H1 (cell line): Measurements from ENCODE around the gene SYNCRIP. TPM values are rescaled to one million over a fixed set of nuclear protein-coding genes. Genes with fewer than 3 reads are reported as not detected.
"Not testable (repeated sequence)": the region's sequence is repeated elsewhere in the genome, so short reads cannot be mapped to it uniquely, and the experiment has no call there.

Experiments used
- CTCF ChIA-PET: fragments of 300-600 bp; sonication (Branson Sonifier 250); formaldehyde crosslinking; loops from one replicate; lab custom pipeline; 2021; ENCODE audit not compliant: partially characterized antibody; lab: Charles Lee
- POLR2A ChIA-PET: fragments of 300-600 bp; sonication (Branson Sonifier 250); formaldehyde crosslinking; loops from one replicate; lab custom pipeline; 2021; ENCODE audit warnings: inconsistent platforms; ENCODE audit not compliant: partially characterized antibody; lab: Charles Lee
- DNase-seq, 2 experiments: peaks; one replicate each; pipeline versions ENCODE4 v3.0.0 to v3.0.0-alpha.2; 2010 to 2022; ENCODE audit warnings: low spot score in 2 of 2, low read depth in 1 of 2, mixed read lengths in 1 of 2
- FAIRE-seq: peaks from 2 replicates; lab custom pipeline; 2011; peaks lifted over from hg19 to GRCh38; lab: Jason Lieb, UNC
- H2AFZ ChIP-seq: 2 replicates; pipeline ENCODE4 v1.8.1; 2012; ENCODE audit warnings: low read length, inconsistent platforms
- H2AK5ac ChIP-seq: 2 replicates; pipeline ENCODE4 v1.6.1; 2013; ENCODE audit warnings: low read depth, low read length
- H2BK120ac ChIP-seq: replicated peaks from 2 replicates; pipeline ENCODE3; 2013; ENCODE audit warnings: low read depth, low read length, inconsistent platforms
- H2BK12ac ChIP-seq: 2 replicates; pipeline ENCODE4 v1.6.1; 2013; ENCODE audit warnings: low read depth, low read length
- H2BK15ac ChIP-seq: 2 replicates; pipeline ENCODE4 v1.6.1; 2013; ENCODE audit warnings: low read length
- H2BK20ac ChIP-seq: 2 replicates; pipeline ENCODE4 v1.6.1; 2013; ENCODE audit warnings: low read length
- H2BK5ac ChIP-seq: 2 replicates; pipeline ENCODE4 v1.6.1; 2013; ENCODE audit warnings: low read depth, low read length
- H3K14ac ChIP-seq: 2 replicates; pipeline ENCODE4 v1.6.1; 2013; ENCODE audit warnings: inconsistent platforms; ENCODE audit not compliant: insufficient read length
- H3K18ac ChIP-seq: 2 replicates; pipeline ENCODE4 v1.6.1; 2013; ENCODE audit warnings: low read length; ENCODE audit errors: extremely low read depth
- H3K23ac ChIP-seq: 2 replicates; pipeline ENCODE4 v1.6.1; 2013; ENCODE audit warnings: inconsistent platforms; ENCODE audit not compliant: insufficient read length
- H3K23me2 ChIP-seq: 2 replicates; pipeline ENCODE4 v1.6.1; 2013; ENCODE audit warnings: low read depth, low read length
- H3K27ac ChIP-seq: 2 replicates; pipeline ENCODE4 v1.6.1; 2011; ENCODE audit warnings: low read depth, low read length, inconsistent platforms
- H3K27me3 ChIP-seq, 4 experiments: replicated peaks in 1 of 4; 1 replicate in 1 of 4; 2 replicates in 3 of 4; pipeline versions ENCODE4 v1.6.1 to v1.8.1; 2011 to 2013; ENCODE audit warnings: low read length in 3 of 4, mild to moderate bottlenecking in 3 of 4, inconsistent platforms in 2 of 4, mixed read lengths in 2 of 4, moderate library complexity in 1 of 4; ENCODE audit not compliant: control insufficient read depth in 3 of 4, insufficient read depth in 3 of 4; ENCODE audit errors: extremely low read depth in 1 of 4
- H3K36me3 ChIP-seq, 4 experiments: 2 replicates each; pipeline versions ENCODE4 v1.6.1 to v1.8.1; 2011 to 2013; ENCODE audit warnings: mild to moderate bottlenecking in 4 of 4, low read length in 3 of 4, moderate library complexity in 2 of 4, control low read depth in 1 of 4, inconsistent platforms in 1 of 4; ENCODE audit not compliant: insufficient read depth in 4 of 4, control insufficient read depth in 2 of 4
- H3K4ac ChIP-seq: replicated peaks from 2 replicates; pipeline ENCODE3; 2013; ENCODE audit warnings: low read length, low read depth, mixed read lengths, inconsistent platforms; ENCODE audit not compliant: insufficient read length
- H3K4me1 ChIP-seq, 4 experiments: replicated peaks in 1 of 4; 1 replicate in 1 of 4; 2 replicates in 3 of 4; pipeline versions ENCODE4 v1.6.1 to v1.8.1; 2011 to 2013; ENCODE audit warnings: low read length in 3 of 4, inconsistent platforms in 2 of 4, mixed read lengths in 1 of 4; ENCODE audit not compliant: insufficient read depth in 4 of 4, control insufficient read depth in 3 of 4
- H3K4me2 ChIP-seq, 2 experiments: 2 replicates each; pipeline versions ENCODE4 v1.6.1 to v1.8.1; 2011 to 2013; ENCODE audit warnings: low read depth in 2 of 2, low read length in 2 of 2, control low read depth in 1 of 2, inconsistent platforms in 1 of 2, mild to moderate bottlenecking in 1 of 2; ENCODE audit not compliant: insufficient read depth in 1 of 2
- H3K4me3 ChIP-seq, 4 experiments: fragments of 200-600, 300-600 bp in 1 of 4; sonication (generic), shearing (Covaris generic), sonication (Bioruptor Twin) in 1 of 4; 2 replicates each; pipeline versions ENCODE4 v1.5.1 to v1.8.1; 2011 to 2016; ENCODE audit warnings: low read length in 4 of 4, low read depth in 3 of 4, control low read depth in 2 of 4, inconsistent platforms in 2 of 4, mild to moderate bottlenecking in 2 of 4, mixed read lengths in 1 of 4, moderate library complexity in 1 of 4; ENCODE audit not compliant: insufficient read depth in 2 of 4; ENCODE audit errors: extremely low read depth in 1 of 4
- H3K56ac ChIP-seq: replicated peaks from 2 replicates; pipeline ENCODE3; 2013; ENCODE audit warnings: low read depth, mild to moderate bottlenecking, mixed read lengths, low read length, inconsistent platforms; ENCODE audit not compliant: insufficient read length
- H3K79me1 ChIP-seq: 2 replicates; pipeline ENCODE4 v1.6.1; 2013; ENCODE audit warnings: low read depth, low read length, control low read depth
- H3K79me2 ChIP-seq, 2 experiments: 2 replicates each; pipeline versions ENCODE4 v1.6.1 to v1.8.1; 2012 to 2013; ENCODE audit warnings: low read length in 2 of 2, mild to moderate bottlenecking in 2 of 2, inconsistent platforms in 1 of 2; ENCODE audit not compliant: insufficient read depth in 2 of 2, control insufficient read depth in 1 of 2
- H3K9ac ChIP-seq, 4 experiments: replicated peaks in 1 of 4; 1 replicate in 1 of 4; 2 replicates in 3 of 4; pipeline versions ENCODE4 v1.6.1 to v1.8.1; 2011 to 2013; ENCODE audit warnings: low read depth in 3 of 4, low read length in 3 of 4, control low read depth in 2 of 4, mild to moderate bottlenecking in 2 of 4, moderate library complexity in 2 of 4, inconsistent platforms in 1 of 4; ENCODE audit errors: extremely low read depth in 1 of 4
- H3K9me3 ChIP-seq, 2 experiments: 2 replicates each; pipeline versions ENCODE4 v1.6.1 to v1.8.1; 2012 to 2013; ENCODE audit warnings: mild to moderate bottlenecking in 2 of 2, moderate library complexity in 2 of 2, control low read depth in 1 of 2, inconsistent platforms in 1 of 2, low read depth in 1 of 2, low read length in 1 of 2, mixed read lengths in 1 of 2; ENCODE audit not compliant: insufficient read depth in 2 of 2
- H4K20me1 ChIP-seq, 2 experiments: replicated peaks in 1 of 2; 2 replicates each; pipeline versions ENCODE3 to v1.8.1; 2011 to 2013; ENCODE audit warnings: inconsistent platforms in 2 of 2, low read length in 2 of 2, mild to moderate bottlenecking in 1 of 2; ENCODE audit not compliant: insufficient read depth in 2 of 2, control insufficient read depth in 1 of 2
- H4K5ac ChIP-seq: 2 replicates; pipeline ENCODE4 v1.6.1; 2013; ENCODE audit warnings: low read length, low read depth, mixed read lengths, inconsistent platforms; ENCODE audit not compliant: insufficient read length
- H4K8ac ChIP-seq: 2 replicates; pipeline ENCODE4 v1.8.0; 2013; ENCODE audit warnings: mild to moderate bottlenecking, moderate library complexity, low read length, inconsistent platforms; ENCODE audit not compliant: insufficient read depth; ENCODE audit errors: extremely low read depth
- H4K91ac ChIP-seq: replicated peaks from 2 replicates; pipeline ENCODE3; 2013; ENCODE audit warnings: low read length, mixed read lengths, inconsistent platforms; ENCODE audit not compliant: insufficient read length
- WGBS, 2 experiments: shearing (Covaris generic) in 1 of 2; methylation state at CpG; one replicate each; pipeline versions ENCODE4 v1.1.6 to v1.1.7; 2013 to 2015; ENCODE audit warnings: low lambda C conversion rate in 2 of 2, mixed read lengths in 2 of 2, inconsistent platforms in 1 of 2, low coverage in 1 of 2, missing lambda C conversion rate in 1 of 2; ENCODE audit not compliant: insufficient replicate concordance in 2 of 2, insufficient coverage in 1 of 2, insufficient read length in 1 of 2; ENCODE audit errors: extremely low coverage in 1 of 2, missing lambda C conversion rate in 1 of 2; 5-methylcytosine and 5-hydroxymethylcytosine counted together
- polyA plus RNA-seq, 7 experiments: library from polyadenylated mRNA; depleted of rRNA in 3 of 7; stranded (reverse) in 5 of 7; unstranded in 2 of 7; fragments of >200 nt in 5 of 7; fragments of 200-250 nt in 2 of 7; gene quantifications; 1 replicate in 5 of 7; 2 replicates in 1 of 7; 4 replicates in 1 of 7; pipeline versions ENCODE4 v1.2.1 to v1.2.3, GENCODE V29; 2011 to 2013; ENCODE audit warnings: missing spikeins in 2 of 7, mixed read lengths in 2 of 7
- small RNA-seq: library from polyadenylated mRNA; stranded (forward); fragments of <200 nt; extraction: miRNeasy Mini kit (QIAGEN cat#:217004); gene quantifications from one replicate; pipeline ENCODE3, GENCODE V24; 2013; ENCODE audit not compliant: insufficient read depth
- total RNA-seq: library from RNA; stranded (reverse); fragmentation: NEBNext Ultra II Directional; extraction: Animal tissue kit (Norgen Biotek cat#: 25700); gene quantifications from 2 replicates; pipeline ENCODE4 v1.2.1, GENCODE V29; 2021

Gene SYNCRIP
- total and polyA plus RNA-seq, 2 of the 8 experiments (the other 6 are each of a cell fraction or from before 2014, with no cell fraction given): 16.8 to 219 TPM

DNA sequence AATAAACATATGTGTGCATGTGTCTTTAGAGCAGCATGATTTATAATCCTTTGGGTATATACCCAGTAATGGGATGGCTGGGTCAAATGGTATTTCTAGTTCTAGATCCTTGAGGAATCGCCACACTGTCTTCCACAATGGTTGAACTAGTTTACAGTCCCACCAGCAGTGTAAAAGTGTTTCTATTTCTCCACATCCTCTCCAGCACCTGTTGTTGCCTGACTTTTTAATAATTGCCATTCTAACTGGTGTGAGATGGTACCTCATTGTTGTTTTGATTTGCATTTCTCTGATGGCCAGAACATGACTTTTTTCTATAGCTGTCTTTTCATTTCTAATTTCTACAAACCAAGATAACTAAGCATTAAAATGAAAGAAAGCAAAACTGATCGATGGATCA, 78.5 kb downstream of the SYNCRIP start:
- H2BK20ac ChIP-seq, H3K4ac ChIP-seq, H3K56ac ChIP-seq, H2BK12ac ChIP-seq, H4K91ac ChIP-seq, CTCF ChIA-PET, H2BK15ac ChIP-seq, H3K4me2 ChIP-seq, DNase-seq, H2BK5ac ChIP-seq, H3K18ac ChIP-seq, H3K27ac ChIP-seq, H2BK120ac ChIP-seq, H3K27me3 ChIP-seq, H3K79me1 ChIP-seq, POLR2A ChIA-PET, H3K4me3 ChIP-seq, H3K23me2 ChIP-seq, H3K9me3 ChIP-seq, H2AFZ ChIP-seq, H4K5ac ChIP-seq, H3K36me3 ChIP-seq, H3K9ac ChIP-seq, H4K20me1 ChIP-seq, H2AK5ac ChIP-seq, H3K14ac ChIP-seq, H3K79me2 ChIP-seq, H3K4me1 ChIP-seq, H3K23ac ChIP-seq, FAIRE-seq, H4K8ac ChIP-seq: not testable (repeated sequence)
- WGBS, 2 experiments: 95% methylated on average over 1 of the region's 2 CpGs; no CpG with 5 or more reads in 1 of the 2 experiments

Small RNA genes within 50 kb of the gene (small RNA-seq; reads per million reads assigned to genes)
- not detected for gene SNORD50B

Other genes starting within 250 kb of the SYNCRIP start
- 1.1 and 1.5 TPM in 2 replicates for gene NT5E, start 192.8 kb downstream of the SYNCRIP start, total RNA-seq
- 0.74 and 1.3 TPM in 2 replicates for gene NT5E, start 192.8 kb downstream of the SYNCRIP start, polyA plus RNA-seq (2011; rRNA removed)
- gene SNX14, start 49.0 kb downstream of the SYNCRIP start, total RNA-seq: 24.2 and 29.6 TPM in 2 replicates
- 8.3 and 11.9 TPM in 2 replicates for gene SNX14, start 49.0 kb downstream of the SYNCRIP start, polyA plus RNA-seq (2011; rRNA removed)